A673 (cell line): ENCODE results near the gene PARD3. TPM values are rescaled to one million over a fixed set of nuclear protein-coding genes. Genes with fewer than 3 reads are reported as not detected.

ENCODE experiments used
- BruUV-seq: library from RNA; stranded (reverse); fragments of 400-500 nt; replicated peaks from 2 replicates; lab custom pipeline; 2021; lab: Mats Ljungman, UMichigan
- CTCF ChIA-PET: fragments of 300-600 bp; sonication (Branson Sonifier 250); formaldehyde crosslinking; loops from one replicate; lab custom pipeline; 2022; ENCODE audit warnings: antibody characterized with exemption; lab: Charles Lee
- POLR2A ChIA-PET: fragments of 300-600 bp; sonication (Branson Sonifier 250); formaldehyde crosslinking; loops from one replicate; lab custom pipeline; 2022; ENCODE audit warnings: antibody characterized with exemption; ENCODE audit not compliant: low non-redundant PET; lab: Charles Lee
- DNase-seq: peaks from one replicate; pipeline ENCODE4 v3.0.0-alpha.2; 2015; ENCODE audit warnings: low spot score
- H3K27ac ChIP-seq: fragments of 200-600 bp; sonication (generic); 2 replicates; pipeline ENCODE4 v1.5.1; 2016; ENCODE audit warnings: mixed run types, low read depth, mild to moderate bottlenecking, mixed read lengths, antibody characterized with exemption, low read length; ENCODE audit not compliant: poor library complexity, severe bottlenecking
- H3K27me3 ChIP-seq: fragments of 200-600 bp; sonication (generic); replicated peaks from 2 replicates; pipeline ENCODE4 v1.6.1; 2017; ENCODE audit warnings: mixed run types, low read depth, mild to moderate bottlenecking, mixed read lengths, antibody characterized with exemption, low read length; ENCODE audit not compliant: insufficient read depth, poor library complexity
- H3K36me3 ChIP-seq: fragments of 200-600 bp; sonication (generic); 2 replicates; pipeline ENCODE4 v1.6.1; 2016; ENCODE audit warnings: mixed run types, mild to moderate bottlenecking, mixed read lengths, antibody characterized with exemption, low read length; ENCODE audit not compliant: insufficient read depth, poor library complexity, severe bottlenecking
- H3K4me1 ChIP-seq: fragments of 200-600 bp; sonication (generic); 2 replicates; pipeline ENCODE4 v1.6.1; 2017; ENCODE audit warnings: mixed run types, mild to moderate bottlenecking, mixed read lengths, antibody characterized with exemption, low read length; ENCODE audit not compliant: insufficient read depth, poor library complexity, severe bottlenecking
- H3K4me3 ChIP-seq: fragments of 200-600 bp; sonication (generic); 2 replicates; pipeline ENCODE4 v1.5.1; 2016; ENCODE audit warnings: low read depth, mixed run types, mild to moderate bottlenecking, mixed read lengths, low read length; ENCODE audit not compliant: poor library complexity, severe bottlenecking
- H3K9me3 ChIP-seq: fragments of 200-600 bp; sonication (generic); 2 replicates; pipeline ENCODE4 v1.6.1; 2016; ENCODE audit warnings: mixed run types, low read depth, mild to moderate bottlenecking, mixed read lengths, antibody characterized with exemption, low read length; ENCODE audit not compliant: poor library complexity, severe bottlenecking
- CTCF ChIP-seq: fragments of 300-800, 200-600 bp; sonication (generic); conservative IDR thresholded peaks from 2 replicates; pipeline ENCODE4 v1.5.1; 2017; ENCODE audit warnings: low read depth, mild to moderate bottlenecking, antibody characterized with exemption, low read length, moderate library complexity, mixed read lengths
- EZH2 ChIP-seq: fragments of 200-600 bp; sonication (generic); IDR thresholded peaks from 2 replicates; pipeline ENCODE4 v1.6.1; 2017; ENCODE audit warnings: borderline replicate concordance, low read depth, mild to moderate bottlenecking, mixed read lengths, antibody characterized with exemption, low read length; ENCODE audit not compliant: poor library complexity, severe bottlenecking
- intact Hi-C: fragments of 100-400 bp; cut with micrococcal nuclease; formaldehyde crosslinking; loops from one replicate; pipeline ENCODE4 v1.10.0; 2022; ENCODE audit not compliant: unreplicated experiment
- total RNA-seq: library from RNA; stranded (reverse); gene quantifications from 2 replicates; pipeline ENCODE4 v1.2.3, GENCODE V29; 2021

Gene PARD3
- total RNA-seq, 1 experiment from 2014 or later = 28.0 TPM

GRCh38 chr10:34177445-34177844, 637.7 kb downstream of the PARD3 start:
- POLR2A ChIA-PET = no interaction called here

GRCh38 chr10:34176351-34176750, 638.7 kb downstream of the PARD3 start:
- H3K36me3 ChIP-seq = no peaks in the 10 kb centered on the region
- DNase-seq = no peak
- peaks cover 20% of the 10 kb centered on the region for H3K4me1 ChIP-seq
- no TSS peak for BruUV-seq
- TF ChIP-seq CTCF = no peak
- TF ChIP-seq EZH2 = no peak
- no peaks in the 10 kb centered on the region for H3K27me3 ChIP-seq
- no peaks in the 10 kb centered on the region for H3K9me3 ChIP-seq
- no peak overlapping the region for H3K27ac ChIP-seq
- POLR2A ChIA-PET = interaction anchor here (0.6 kb wide), 1 partner anchor 20 kb away, joined by 15 read pairs; no protein-coding TSS in a partner anchor
- CTCF ChIA-PET = no interaction called here
- intact Hi-C loops = no loop called here
- no peak overlapping the region for H3K4me3 ChIP-seq

More at GRCh38 chr10:34177445-34177844, 637.7 kb downstream of the PARD3 start:
- no peaks in the 10 kb centered on the region for H3K9me3 ChIP-seq
- H3K36me3 ChIP-seq = no peaks in the 10 kb centered on the region
- peaks cover 31% of the 10 kb centered on the region for H3K4me1 ChIP-seq
- no peaks in the 10 kb centered on the region for H3K27me3 ChIP-seq
- intact Hi-C loops = no loop called here
- H3K27ac ChIP-seq = no peak overlapping the region
- CTCF ChIA-PET = no interaction called here
- TF ChIP-seq CTCF (no peak), EZH2 (no peak)
- no TSS peak for BruUV-seq
- H3K4me3 ChIP-seq = no peak overlapping the region
- no peak for DNase-seq

GRCh38 chr10:34175121-34175520, 640.0 kb downstream of the PARD3 start:
- H3K27ac ChIP-seq = no peak overlapping the region
- BruUV-seq = no TSS peak
- CTCF ChIA-PET = no interaction called here

More at GRCh38 chr10:34175121-34175520, 640.0 kb downstream of the PARD3 start:
- Histone ChIP-seq H3K4me1 (peaks cover 17% of the 10 kb centered on the region), H3K4me3 (no peak overlapping the region), H3K36me3 (no peaks in the 10 kb centered on the region), H3K27me3 (no peaks in the 10 kb centered on the region), H3K9me3 (no peaks in the 10 kb centered on the region)
- POLR2A ChIA-PET = no interaction called here
- intact Hi-C loops = no loop called here
- TF ChIP-seq CTCF = no peak
- TF ChIP-seq EZH2 = no peak
- DNase-seq = no peak
